SK-N-SH (cell line): ENCODE data around the gene WNK2. TPM values are rescaled to one million over a fixed set of nuclear protein-coding genes. Genes with fewer than 3 reads are reported as not detected.

Experiments
- CTCF ChIA-PET: fragments of 300-600, 350-600 bp; formaldehyde crosslinking; extraction: SDS; loops from one replicate; lab custom pipeline; 2021; lab: Yijun Ruan, JAX
- POLR2A ChIA-PET: fragments of 350-600 bp; sonication (Branson Sonifier 250); formaldehyde crosslinking; extraction: SDS; loops from one replicate; lab custom pipeline; 2020; ENCODE audit warnings: antibody characterized with exemption, inconsistent platforms; lab: Yijun Ruan, JAX
- DNase-seq: peaks from one replicate; pipeline ENCODE4 v3.0.0; 2012
- H2AFZ ChIP-seq: fragments of 200-600 bp; sonication (generic); 2 replicates; pipeline ENCODE4 v1.8.1; 2016; ENCODE audit warnings: antibody characterized with exemption, mild to moderate bottlenecking, low read depth
- H3F3A ChIP-seq: fragments of 200-600 bp; sonication (generic); replicated peaks from 2 replicates; pipeline ENCODE3; 2016; ENCODE audit warnings: antibody characterized with exemption, mild to moderate bottlenecking; ENCODE audit not compliant: insufficient read depth
- H3K27ac ChIP-seq, 2 experiments: fragments of 200-500 bp in 1 of 2; fragments of 200-600 bp in 1 of 2; sonication (Bioruptor generic) in 1 of 2; sonication (generic), shearing (Covaris generic) in 1 of 2; 2 replicates each; pipeline versions ENCODE4 v1.5.1 to v1.6.1; 2014 to 2016; ENCODE audit warnings: low read depth in 2 of 2, inconsistent platforms in 1 of 2, low read length in 1 of 2, mild to moderate bottlenecking in 1 of 2, mixed read lengths in 1 of 2
- H3K27me3 ChIP-seq: fragments of 200-600 bp; sonication (generic), shearing (Covaris generic); 2 replicates; pipeline ENCODE4 v1.6.1; 2016; ENCODE audit warnings: mixed run types; ENCODE audit not compliant: insufficient read depth
- H3K36me3 ChIP-seq, 2 experiments: fragments of 200-500 bp in 1 of 2; fragments of 200-600 bp in 1 of 2; sonication (Bioruptor generic) in 1 of 2; sonication (generic) in 1 of 2; replicated peaks in 1 of 2; 2 replicates each; pipeline versions ENCODE3 to v1.5.1; 2014 to 2016; ENCODE audit warnings: low read length in 1 of 2, mild to moderate bottlenecking in 1 of 2; ENCODE audit not compliant: insufficient read depth in 2 of 2, control insufficient read depth in 1 of 2
- H3K4me1 ChIP-seq, 2 experiments: fragments of 200-500 bp in 1 of 2; fragments of 200-600 bp in 1 of 2; sonication (Bioruptor generic) in 1 of 2; sonication (generic), shearing (Covaris generic) in 1 of 2; 2 replicates each; pipeline versions ENCODE4 v1.5.1 to v1.6.1; 2014 to 2016; ENCODE audit warnings: low read depth in 1 of 2, low read length in 1 of 2, mixed run types in 1 of 2; ENCODE audit not compliant: insufficient read depth in 2 of 2, control insufficient read depth in 1 of 2
- H3K4me2 ChIP-seq: fragments of 200-600 bp; sonication (generic), shearing (Covaris generic); 2 replicates; pipeline ENCODE4 v1.6.1; 2017; ENCODE audit warnings: mixed run types
- H3K4me3 ChIP-seq, 2 experiments: fragments of 200-500 bp in 1 of 2; fragments of 200-600 bp in 1 of 2; sonication (Bioruptor generic) in 1 of 2; sonication (generic), shearing (Covaris generic) in 1 of 2; 2 replicates each; pipeline versions ENCODE4 v1.5.1 to v1.8.1; 2014 to 2016; ENCODE audit warnings: low read depth in 2 of 2, inconsistent platforms in 1 of 2, low read length in 1 of 2, mild to moderate bottlenecking in 1 of 2, mixed read lengths in 1 of 2, moderate library complexity in 1 of 2
- H3K79me2 ChIP-seq: fragments of 200-600 bp; sonication (generic); 2 replicates; pipeline ENCODE4 v1.8.1; 2017; ENCODE audit warnings: mild to moderate bottlenecking; ENCODE audit not compliant: insufficient read depth
- H3K9ac ChIP-seq: fragments of 200-600 bp; sonication (generic); 2 replicates; pipeline ENCODE4 v1.6.1; 2017; ENCODE audit warnings: mixed run types
- H3K9me2 ChIP-seq: fragments of 200-600 bp; sonication (generic); 2 replicates; pipeline ENCODE4 v1.6.1; 2017; ENCODE audit warnings: mixed run types
- H3K9me3 ChIP-seq: fragments of 200-600 bp; sonication (generic); 2 replicates; pipeline ENCODE4 v1.6.1; 2017; ENCODE audit warnings: mixed run types, mild to moderate bottlenecking, moderate library complexity
- H4K20me1 ChIP-seq: fragments of 200-600 bp; sonication (generic); 2 replicates; pipeline ENCODE4 v1.6.1; 2017; ENCODE audit warnings: mild to moderate bottlenecking, mixed run types; ENCODE audit not compliant: insufficient read depth
- CHD2 ChIP-seq: fragments of 150-350 bp; IDR thresholded peaks from 2 replicates; pipeline ENCODE4 v1.6.1; 2018; ENCODE audit warnings: low read length; ENCODE audit not compliant: partially characterized antibody
- ELF1 ChIP-seq: IDR thresholded peaks from 2 replicates; pipeline ENCODE4 v1.4.0; 2012
- EP300 ChIP-seq, 2 experiments: IDR thresholded peaks; 2 replicates each; pipeline versions ENCODE4 v1.4.0 to v1.6.1; 2012; ENCODE audit warnings: borderline replicate concordance in 1 of 2, low read depth in 1 of 2, low read length in 1 of 2
- FOSL2 ChIP-seq: IDR thresholded peaks from 2 replicates; pipeline ENCODE4 v1.4.0; 2012; ENCODE audit warnings: low read depth, mild to moderate bottlenecking, moderate library complexity, borderline replicate concordance
- FOXM1 ChIP-seq: IDR thresholded peaks from 2 replicates; pipeline ENCODE4 v1.4.0; 2012; ENCODE audit warnings: low read depth, mild to moderate bottlenecking
- GABPA ChIP-seq: IDR thresholded peaks from 2 replicates; pipeline ENCODE4 v1.4.0; 2012; ENCODE audit warnings: low read depth, mild to moderate bottlenecking
- IRF3 ChIP-seq: fragments of 150-350 bp; IDR thresholded peaks from 2 replicates; pipeline ENCODE4 v1.6.1; 2016; ENCODE audit warnings: mild to moderate bottlenecking, low read depth, low read length
- MAX ChIP-seq: IDR thresholded peaks from 2 replicates; pipeline ENCODE4 v1.4.0; 2012; ENCODE audit warnings: low read depth
- MEF2A ChIP-seq: IDR thresholded peaks from 2 replicates; pipeline ENCODE4 v1.4.0; 2012; ENCODE audit warnings: low read depth, borderline replicate concordance
- MXI1 ChIP-seq: IDR thresholded peaks from 2 replicates; pipeline ENCODE4 v1.6.1; 2012; ENCODE audit warnings: mild to moderate bottlenecking, low read depth, low read length, improper control_type of control experiment
- PBX3 ChIP-seq: IDR thresholded peaks from 2 replicates; pipeline ENCODE4; 2012
- POLR2AphosphoS5 ChIP-seq: IDR thresholded peaks from 2 replicates; pipeline ENCODE4 v1.6.1; 2012; ENCODE audit warnings: low read depth, low read length
- RAD21 ChIP-seq: IDR thresholded peaks from 2 replicates; pipeline ENCODE4 v1.6.1; 2012; ENCODE audit warnings: mild to moderate bottlenecking, low read length
- RCOR1 ChIP-seq: fragments of 150-350 bp; IDR thresholded peaks from 2 replicates; pipeline ENCODE4 v1.6.1; 2017; ENCODE audit warnings: antibody characterized with exemption, low read length
- RFX5 ChIP-seq: IDR thresholded peaks from 2 replicates; pipeline ENCODE4 v1.6.1; 2012; ENCODE audit warnings: mild to moderate bottlenecking, improper control_type of control experiment, low read length
- RXRA ChIP-seq: IDR thresholded peaks from 2 replicates; pipeline ENCODE4 v1.4.0; 2012; ENCODE audit warnings: low read depth, mild to moderate bottlenecking, borderline replicate concordance
- SIN3A ChIP-seq: IDR thresholded peaks from 2 replicates; pipeline ENCODE4 v1.6.1; 2012; ENCODE audit warnings: low read depth, mild to moderate bottlenecking, low read length, moderate library complexity, borderline replicate concordance
- TAF1 ChIP-seq: IDR thresholded peaks from 2 replicates; pipeline ENCODE4 v1.6.1; 2012; ENCODE audit warnings: low read depth, mild to moderate bottlenecking, low read length, moderate library complexity, borderline replicate concordance
- TCF12 ChIP-seq: IDR thresholded peaks from 2 replicates; pipeline ENCODE4 v1.4.0; 2012
- TEAD4 ChIP-seq: IDR thresholded peaks from 2 replicates; pipeline ENCODE4 v1.4.0; 2012; ENCODE audit warnings: mild to moderate bottlenecking, borderline replicate concordance; ENCODE audit not compliant: insufficient read depth
- USF1 ChIP-seq: IDR thresholded peaks from 2 replicates; pipeline ENCODE4 v1.4.0; 2012; ENCODE audit warnings: low read depth, borderline replicate concordance
- YY1 ChIP-seq: IDR thresholded peaks from 2 replicates; pipeline ENCODE4 v1.4.0; 2012; ENCODE audit warnings: low read depth, mild to moderate bottlenecking
- WGBS: methylation state at CpG from one replicate; pipeline ENCODE4 v1.1.6; 2017; ENCODE audit warnings: low lambda C conversion rate; 5-methylcytosine and 5-hydroxymethylcytosine counted together
- polyA plus RNA-seq, 3 experiments: library from polyadenylated mRNA; depleted of rRNA; stranded (reverse); fragments of >200 nt; gene quantifications; 2 replicates each; pipeline ENCODE4 v1.2.3, GENCODE V29; 2012

WNK2 gene
- polyA plus RNA-seq, 1 of the 3 experiments (the other 2 are of a cell fraction) = 0.12 TPM

- Histone ChIP-seq H3K9me2 (no peaks in the 10 kb centered on the region), H3K27ac (no peak overlapping the region; a peak in 1 of 4 replicates), H3K9ac (no peak overlapping the region), H3K27me3 (no peaks in the 10 kb centered on the region), H3K36me3 (no peaks in the 10 kb centered on the region), H2AFZ (no peak overlapping the region), H3K4me2 (no peak overlapping the region), H3K4me1 (peaks cover 0 to 67% of the 10 kb centered on the region in 2 experiments; a peak in 2 of 4 replicates), H3F3A (no peaks in the 10 kb centered on the region), H4K20me1 (no peaks in the 10 kb centered on the region), H3K9me3 (no peaks in the 10 kb centered on the region), H3K4me3 (no peak overlapping the region), H3K79me2 (no peaks in the 10 kb centered on the region)
- DNase-seq = no peak
- 90% methylated on average over 5 of the region's 9 CpGs for WGBS
- CTCF ChIA-PET = interaction anchor here (0.9 kb wide), 1 partner anchor 48 kb away, joined by 3 read pairs; no protein-coding TSS in a partner anchor
- POLR2A ChIA-PET = interaction anchor here (0.6 kb wide), 1 partner anchor 93 kb away, joined by 3 read pairs; no protein-coding TSS in a partner anchor
- no peak for TF ChIP-seq PBX3
- TF ChIP-seq POLR2AphosphoS5 = no peak
- TF ChIP-seq FOSL2 = no peak
- no peak for TF ChIP-seq RCOR1
- no peak for TF ChIP-seq SIN3A
- TF ChIP-seq TEAD4 = no peak
- no peak for TF ChIP-seq RFX5
- no peak for TF ChIP-seq RAD21
- TF ChIP-seq YY1 = no peak
- TF ChIP-seq TAF1 = no peak
- no peak for TF ChIP-seq CHD2
Observed at GRCh38 chr9:93209097-93209496, 25.2 kb downstream of the WNK2 start.

GRCh38 chr9:93209576-93210323 lies 25.8 kb downstream of the WNK2 start:
- Histone ChIP-seq H3K9ac (no peak overlapping the region), H2AFZ (no peak overlapping the region), H4K20me1 (no peaks in the 10 kb centered on the region), H3K4me1 (peaks cover 0 to 61% of the 10 kb centered on the region in 2 experiments; a peak in 2 of 4 replicates), H3K79me2 (no peaks in the 10 kb centered on the region), H3K27me3 (no peaks in the 10 kb centered on the region), H3K36me3 (no peaks in the 10 kb centered on the region), H3K4me2 (no peak overlapping the region), H3F3A (no peaks in the 10 kb centered on the region), H3K9me2 (no peaks in the 10 kb centered on the region), H3K4me3 (no peak overlapping the region), H3K27ac (no peak overlapping the region; a peak in 1 of 4 replicates), H3K9me3 (no peaks in the 10 kb centered on the region)
- POLR2A ChIA-PET = no interaction called here
- WGBS = 70% methylated on average over 6 of the region's 12 CpGs
- CTCF ChIA-PET = no interaction called here
- DNase-seq = no peak
- no peak for TF ChIP-seq MAX
- no peak for TF ChIP-seq RXRA
- no peak for TF ChIP-seq FOXM1
- TF ChIP-seq SIN3A = no peak
- no peak for TF ChIP-seq MEF2A
- no peak for TF ChIP-seq PBX3
- no peak for TF ChIP-seq TAF1
- no peak for TF ChIP-seq FOSL2
- no peak for TF ChIP-seq MXI1
- no peak for TF ChIP-seq RAD21
- TF ChIP-seq YY1 = no peak
- no peak for TF ChIP-seq GABPA
- no peak for TF ChIP-seq EP300 (IDR thresholded peaks at IDR 0.05; ENCODE audit: borderline replicate concordance in 1 of 2, low read depth in 1 of 2, low read length in 1 of 2)
- TF ChIP-seq CHD2 = no peak
- no peak for TF ChIP-seq ELF1
- TF ChIP-seq IRF3 = no peak
- no peak for TF ChIP-seq TCF12
- TF ChIP-seq POLR2AphosphoS5 = no peak
- TF ChIP-seq USF1 = no peak
